HUES6 (cell line): ENCODE data around the gene ZDHHC14.
A peak's percentile ranks its signal among the peaks of the same experiment; 100 is the strongest.

Experiments used
- H3K27ac ChIP-seq: 2 replicates; pipeline ENCODE4 v1.7.0; 2013; ENCODE audit warnings: low read depth, mild to moderate bottlenecking, low read length, inconsistent platforms
- H3K27me3 ChIP-seq: 2 replicates; pipeline ENCODE4 v1.6.1; 2013; ENCODE audit warnings: low read length; ENCODE audit not compliant: control insufficient read depth, insufficient read depth
- H3K36me3 ChIP-seq: 2 replicates; pipeline ENCODE4 v1.6.1; 2013; ENCODE audit warnings: low read length; ENCODE audit not compliant: control insufficient read depth, insufficient read depth
- H3K4me1 ChIP-seq: 2 replicates; pipeline ENCODE4 v1.6.1; 2013; ENCODE audit warnings: low read length; ENCODE audit not compliant: control insufficient read depth, insufficient read depth
- H3K4me3 ChIP-seq: 2 replicates; pipeline ENCODE4 v1.5.1; 2013; ENCODE audit warnings: low read depth, low read length
- H3K9ac ChIP-seq: one replicate; pipeline ENCODE4 v1.6.1; 2013; ENCODE audit warnings: mild to moderate bottlenecking, low read length
- H3K9me3 ChIP-seq: 2 replicates; pipeline ENCODE4 v1.6.1; 2013; ENCODE audit warnings: low read depth, low read length; ENCODE audit not compliant: control insufficient read depth, insufficient read depth

ZDHHC14 gene

GRCh38 chr6:157645201-157645795, 264.3 kb downstream of the ZDHHC14 start:
- Histone ChIP-seq H3K9ac (no peak overlapping the region), H3K4me1 (peaks cover 8% of the 10 kb centered on the region; the same call in 1 of the 2 replicates), H3K9me3 (no peaks in the 10 kb centered on the region), H3K27ac (no peak overlapping the region), H3K27me3 (no peaks in the 10 kb centered on the region), H3K4me3 (no peak overlapping the region), H3K36me3 (no peaks in the 10 kb centered on the region)

- Histone ChIP-seq H3K4me1 (peaks cover 8% of the 10 kb centered on the region; the same call in 1 of the 2 replicates), H3K27me3 (no peaks in the 10 kb centered on the region), H3K9me3 (no peaks in the 10 kb centered on the region), H3K36me3 (no peaks in the 10 kb centered on the region), H3K4me3 (no peak overlapping the region), H3K27ac (no peak overlapping the region), H3K9ac (no peak overlapping the region)
These were observed 265.0 kb downstream of the ZDHHC14 start for GRCh38 chr6:157646012-157646411.

DNA sequence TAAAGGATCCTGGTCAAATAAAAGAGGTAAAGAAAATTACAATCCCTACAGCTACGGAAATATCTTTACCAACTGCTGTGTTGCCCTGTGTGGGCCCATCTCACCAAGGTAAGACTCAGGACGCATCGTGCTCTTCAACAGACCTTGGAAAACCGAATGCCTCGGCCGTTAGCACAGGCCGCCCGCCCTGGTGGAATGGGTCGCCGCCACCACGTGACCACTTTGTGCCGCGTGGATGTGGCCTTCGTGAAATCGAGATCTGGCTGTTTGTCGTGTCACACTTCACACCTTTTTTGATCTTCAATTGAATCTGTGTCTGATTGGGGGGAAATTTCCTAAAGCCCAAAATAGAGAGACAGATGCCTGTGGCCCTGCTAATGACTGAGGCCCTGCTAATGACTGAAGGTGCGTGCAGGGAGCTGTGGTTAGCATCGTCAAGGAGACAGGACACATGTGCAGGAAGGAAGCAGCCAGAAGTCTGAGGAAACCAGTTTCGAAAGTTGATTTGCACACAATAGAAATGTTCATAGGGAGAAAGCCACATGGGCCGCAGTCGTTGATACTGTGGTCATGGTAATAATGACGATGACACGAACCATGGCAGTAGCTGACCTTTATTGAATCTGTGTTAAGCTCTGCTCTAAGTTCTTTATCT, 266.4 kb downstream of the ZDHHC14 start:
- no peak overlapping the region for H3K9ac ChIP-seq
- no peaks in the 10 kb centered on the region for H3K27me3 ChIP-seq
- no peak overlapping the region for H3K4me3 ChIP-seq
- no peaks in the 10 kb centered on the region for H3K36me3 ChIP-seq
- H3K4me1 ChIP-seq, result peaks cover 8% of the 10 kb centered on the region; the same call in 1 of the 2 replicates
- H3K9me3 ChIP-seq, result no peaks in the 10 kb centered on the region
- no peak overlapping the region for H3K27ac ChIP-seq

GRCh38 chr6:157648561-157648960, 267.6 kb downstream of the ZDHHC14 start:
- Histone ChIP-seq H3K36me3 (no peaks in the 10 kb centered on the region), H3K9ac (no peak overlapping the region), H3K27me3 (no peaks in the 10 kb centered on the region), H3K4me1 (peaks cover 8% of the 10 kb centered on the region; the same call in 1 of the 2 replicates), H3K9me3 (no peaks in the 10 kb centered on the region), H3K27ac (peak overlapping the region; percentile 73), H3K4me3 (no peak overlapping the region)

- Histone ChIP-seq H3K4me1 (peaks cover 8% of the 10 kb centered on the region; the same call in 1 of the 2 replicates), H3K36me3 (no peaks in the 10 kb centered on the region), H3K27me3 (no peaks in the 10 kb centered on the region), H3K9me3 (no peaks in the 10 kb centered on the region), H3K4me3 (no peak overlapping the region), H3K27ac (no peak overlapping the region), H3K9ac (no peak overlapping the region)
These were observed 268.6 kb downstream of the ZDHHC14 start for GRCh38 chr6:157649311-157650260.

GRCh38 chr6:157650261-157650640, 269.3 kb downstream of the ZDHHC14 start:
- H3K4me1 ChIP-seq, result peaks cover 8% of the 10 kb centered on the region; the same call in 1 of the 2 replicates
- H3K27ac ChIP-seq, result no peak overlapping the region
- H3K9ac ChIP-seq, result no peak overlapping the region
- H3K36me3 ChIP-seq, result no peaks in the 10 kb centered on the region
- no peaks in the 10 kb centered on the region for H3K27me3 ChIP-seq
- H3K4me3 ChIP-seq, result no peak overlapping the region
- no peaks in the 10 kb centered on the region for H3K9me3 ChIP-seq

- Histone ChIP-seq H3K36me3 (no peaks in the 10 kb centered on the region), H3K27me3 (no peaks in the 10 kb centered on the region), H3K27ac (no peak overlapping the region), H3K4me1 (peaks cover 8% of the 10 kb centered on the region; the same call in 1 of the 2 replicates), H3K4me3 (no peak overlapping the region), H3K9ac (no peak overlapping the region), H3K9me3 (no peaks in the 10 kb centered on the region)
These were observed 269.8 kb downstream of the ZDHHC14 start for GRCh38 chr6:157650801-157651200.

GRCh38 chr6:157651731-157652490, 270.9 kb downstream of the ZDHHC14 start:
- Histone ChIP-seq H3K4me3 (no peak overlapping the region), H3K4me1 (peaks cover 8% of the 10 kb centered on the region; the same call in 1 of the 2 replicates), H3K27me3 (no peaks in the 10 kb centered on the region), H3K36me3 (no peaks in the 10 kb centered on the region), H3K9ac (no peak overlapping the region), H3K27ac (no peak overlapping the region), H3K9me3 (no peaks in the 10 kb centered on the region)

GRCh38 chr6:157652601-157653363, 271.8 kb downstream of the ZDHHC14 start:
- H3K4me3 ChIP-seq, result no peak overlapping the region
- peaks cover 8% of the 10 kb centered on the region; the same call in 1 of the 2 replicates for H3K4me1 ChIP-seq

DNA sequence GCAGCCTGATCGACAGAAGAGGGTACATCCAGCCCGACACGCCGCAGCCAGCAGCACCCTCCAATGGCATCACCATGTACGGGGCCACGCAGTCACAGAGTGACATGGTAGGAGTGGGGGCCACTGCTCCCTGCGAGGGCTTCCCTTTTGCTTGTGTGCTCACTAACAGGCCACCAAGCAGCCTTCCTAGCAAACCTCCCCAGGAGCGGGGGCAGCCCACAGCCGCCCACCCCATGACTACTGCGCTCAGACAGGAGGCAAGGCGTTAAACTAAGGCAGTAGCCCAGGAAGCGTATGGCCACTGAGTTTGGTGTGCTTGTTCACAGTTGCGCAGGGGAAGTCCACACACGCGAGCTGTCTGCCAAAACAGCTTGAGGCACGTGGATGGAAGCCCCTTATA, 272.5 kb downstream of the ZDHHC14 start:
- Histone ChIP-seq H3K4me1 (peaks cover 5% of the 10 kb centered on the region; the same call in 1 of the 2 replicates), H3K9me3 (no peaks in the 10 kb centered on the region), H3K9ac (no peak overlapping the region), H3K27me3 (no peaks in the 10 kb centered on the region), H3K27ac (no peak overlapping the region), H3K4me3 (no peak overlapping the region), H3K36me3 (no peaks in the 10 kb centered on the region)

More at GRCh38 chr6:157652601-157653363, 271.8 kb downstream of the ZDHHC14 start:
- Histone ChIP-seq H3K9ac (no peak overlapping the region), H3K9me3 (no peaks in the 10 kb centered on the region), H3K36me3 (no peaks in the 10 kb centered on the region), H3K27ac (no peak overlapping the region), H3K27me3 (no peaks in the 10 kb centered on the region)
